Measurements from ENCODE around the gene ARR3. TPM values are rescaled to one million over a fixed set of nuclear protein-coding genes. Genes with fewer than 3 reads are reported as not detected.

The ARR3 gene
- total RNA-seq, 4 donors from 2014 or later, result not detected

GRCh38 chrX:70252491-70252890, 15.6 kb upstream of the ARR3 start:
- Histone ChIP-seq H3K4me1 (no peaks in the 10 kb centered on the region), H3K36me3 (no peaks in the 10 kb centered on the region), H3K9me3 (no peaks in the 10 kb centered on the region), H3K27me3 (no peaks in the 10 kb centered on the region), H3K4me3 (no peak overlapping the region), H3K27ac (no peak overlapping the region)
- DNase-seq (ENCODE audit: low spot score in 2 of 2), result no peak
- 58% methylated on average over 2 of the region's 2 CpGs for WGBS
- TF ChIP-seq CTCF (IDR thresholded peaks at IDR 0.05) (no peak), POLR2A (IDR thresholded peaks at IDR 0.05) (no peak), POLR2AphosphoS5 (IDR thresholded peaks at IDR 0.05) (no peak), EP300 (IDR thresholded peaks at IDR 0.05) (no peak)

- no peak for DNase-seq (ENCODE audit: low spot score in 2 of 2)
- TF ChIP-seq POLR2AphosphoS5 (IDR thresholded peaks at IDR 0.05) (no peak), EP300 (IDR thresholded peaks at IDR 0.05) (no peak), CTCF (IDR thresholded peaks at IDR 0.05) (no peak), POLR2A (IDR thresholded peaks at IDR 0.05) (no peak)
- no peaks in the 10 kb centered on the region for H3K36me3 ChIP-seq
- whole genome bisulfite sequencing, result 73% methylated on average over 3 of the region's 3 CpGs
- H3K27me3 ChIP-seq, result no peaks in the 10 kb centered on the region
- no peak overlapping the region for H3K4me3 ChIP-seq
- no peaks in the 10 kb centered on the region for H3K9me3 ChIP-seq
- no peaks in the 10 kb centered on the region for H3K4me1 ChIP-seq
- H3K27ac ChIP-seq, result no peak overlapping the region
These were observed 14.6 kb upstream of the ARR3 start for GRCh38 chrX:70253377-70254062.

- no peaks in the 10 kb centered on the region for H3K36me3 ChIP-seq
- H3K4me3 ChIP-seq, result no peak overlapping the region
- H3K4me1 ChIP-seq, result no peaks in the 10 kb centered on the region
- no peak for DNase-seq (ENCODE audit: low spot score in 2 of 2)
- no peak overlapping the region for H3K27ac ChIP-seq
- TF ChIP-seq CTCF (IDR thresholded peaks at IDR 0.05) (no peak), POLR2A (IDR thresholded peaks at IDR 0.05) (no peak), EP300 (IDR thresholded peaks at IDR 0.05) (no peak), POLR2AphosphoS5 (IDR thresholded peaks at IDR 0.05) (no peak)
- no peaks in the 10 kb centered on the region for H3K27me3 ChIP-seq
- 71% methylated on average over 1 of the region's 1 CpG for WGBS
- H3K9me3 ChIP-seq, result no peaks in the 10 kb centered on the region
These were observed 14.1 kb upstream of the ARR3 start for GRCh38 chrX:70254063-70254400.

GRCh38 chrX:70254909-70255308, 13.2 kb upstream of the ARR3 start:
- H3K4me3 ChIP-seq, result no peak overlapping the region
- no peak for DNase-seq (ENCODE audit: low spot score in 2 of 2)
- no peaks in the 10 kb centered on the region for H3K27me3 ChIP-seq
- H3K27ac ChIP-seq, result no peak overlapping the region
- WGBS, result 88% methylated on average over 3 of the region's 3 CpGs
- TF ChIP-seq POLR2A (IDR thresholded peaks at IDR 0.05) (no peak), EP300 (IDR thresholded peaks at IDR 0.05) (no peak), POLR2AphosphoS5 (IDR thresholded peaks at IDR 0.05) (no peak)
- H3K36me3 ChIP-seq, result no peaks in the 10 kb centered on the region
- H3K4me1 ChIP-seq, result no peaks in the 10 kb centered on the region
- H3K9me3 ChIP-seq, result no peaks in the 10 kb centered on the region

- Histone ChIP-seq H3K36me3 (no peaks in the 10 kb centered on the region), H3K9me3 (no peaks in the 10 kb centered on the region), H3K4me3 (no peak overlapping the region), H3K27ac (no peak overlapping the region), H3K4me1 (no peaks in the 10 kb centered on the region), H3K27me3 (no peaks in the 10 kb centered on the region)
- no peak for DNase-seq (ENCODE audit: low spot score in 2 of 2)
- WGBS, result 71% methylated on average over 2 of the region's 2 CpGs
- no peak for TF ChIP-seq EP300 (IDR thresholded peaks at IDR 0.05)
- no peak for TF ChIP-seq POLR2AphosphoS5 (IDR thresholded peaks at IDR 0.05)
- no peak for TF ChIP-seq POLR2A (IDR thresholded peaks at IDR 0.05)
- TF ChIP-seq CTCF (IDR thresholded peaks at IDR 0.05), result no peak
These were observed 12.7 kb upstream of the ARR3 start for GRCh38 chrX:70255452-70255851.
